H1 (cell line): ENCODE measurements around the gene NAA50.

ENCODE experiments used
- ATF3 ChIP-seq: IDR thresholded peaks from 2 replicates; pipeline ENCODE4 v1.6.1; 2011; ENCODE audit warnings: low read depth, mild to moderate bottlenecking, low read length; ENCODE audit not compliant: insufficient read depth
- CTCF ChIP-seq, 3 experiments: IDR thresholded peaks; 1 replicate in 2 of 3; 2 replicates in 1 of 3; pipeline versions ENCODE4 v1.5.1 to v1.6.1; 2011; ENCODE audit warnings: low read length in 3 of 3, mild to moderate bottlenecking in 3 of 3, inconsistent platforms in 2 of 3, low read depth in 1 of 3, moderate library complexity in 1 of 3; ENCODE audit not compliant: insufficient read depth in 1 of 3; ENCODE audit errors: control extremely low read depth in 1 of 3
- EGR1 ChIP-seq: IDR thresholded peaks from 2 replicates; pipeline ENCODE4 v1.6.1; 2011; ENCODE audit warnings: low read depth, low read length, borderline replicate concordance
- HDAC6 ChIP-seq: IDR thresholded peaks from one replicate; pipeline ENCODE4 v1.7.1; 2012; ENCODE audit warnings: low read depth, mild to moderate bottlenecking, inconsistent platforms, low read length, moderate library complexity
- KDM1A ChIP-seq: fragments of 200-600, 300-600 bp; sonication (generic); IDR thresholded peaks from 2 replicates; pipeline ENCODE4 v1.7.1; 2016; ENCODE audit warnings: mild to moderate bottlenecking, low read length, borderline replicate concordance
- POLR2A ChIP-seq, 2 experiments: IDR thresholded peaks; 1 replicate in 1 of 2; 2 replicates in 1 of 2; pipeline ENCODE4 v1.6.1; 2011; ENCODE audit warnings: low read depth in 2 of 2, low read length in 2 of 2, mild to moderate bottlenecking in 2 of 2; ENCODE audit errors: control extremely low read depth in 1 of 2
- SP1 ChIP-seq: IDR thresholded peaks from 2 replicates; pipeline ENCODE4 v1.6.1; 2011; ENCODE audit warnings: low read depth, low read length
- SUZ12 ChIP-seq: fragments of 200-600 bp; sonication (generic); IDR thresholded peaks from 2 replicates; pipeline ENCODE4 v1.6.1; 2012; ENCODE audit warnings: mild to moderate bottlenecking, inconsistent platforms, low read length, moderate library complexity, mixed read lengths
- TCF12 ChIP-seq: IDR thresholded peaks from 2 replicates; pipeline ENCODE4 v1.6.1; 2011; ENCODE audit warnings: low read depth, mild to moderate bottlenecking, low read length
- USF2 ChIP-seq: IDR thresholded peaks from 2 replicates; pipeline ENCODE4 v1.6.1; 2011; ENCODE audit warnings: low read length, improper control_type of control experiment
- YY1 ChIP-seq: IDR thresholded peaks from 2 replicates; pipeline ENCODE4 v1.6.1; 2011; ENCODE audit warnings: low read depth, mild to moderate bottlenecking, low read length

- no peak for TF ChIP-seq TCF12
- no peak for TF ChIP-seq YY1
- TF ChIP-seq CTCF (IDR thresholded peaks at IDR 0.05; ENCODE audit: control extremely low read depth in 1 of 3, insufficient read depth in 1 of 3, low read depth in 1 of 3, low read length in 3 of 3), result no peak
- TF ChIP-seq POLR2A (IDR thresholded peaks at IDR 0.05; ENCODE audit: control extremely low read depth in 1 of 2, low read depth in 2 of 2, low read length in 2 of 2), result no peak
- TF ChIP-seq HDAC6, result no peak
- TF ChIP-seq ATF3, result no peak
- no peak for TF ChIP-seq SP1
- no peak for TF ChIP-seq KDM1A
- TF ChIP-seq EGR1, result no peak
- TF ChIP-seq SUZ12, result no peak
- TF ChIP-seq USF2, result no peak
Measured at GRCh38 chr3:113685124-113685523, 60.9 kb downstream of the NAA50 start.
